ENCODE data around the gene PHC2.

PHC2 gene

GRCh38 chr1:33329600-33330305 is 101.1 kb downstream of the PHC2 start:
- TF ChIP-seq, protein P1, sequence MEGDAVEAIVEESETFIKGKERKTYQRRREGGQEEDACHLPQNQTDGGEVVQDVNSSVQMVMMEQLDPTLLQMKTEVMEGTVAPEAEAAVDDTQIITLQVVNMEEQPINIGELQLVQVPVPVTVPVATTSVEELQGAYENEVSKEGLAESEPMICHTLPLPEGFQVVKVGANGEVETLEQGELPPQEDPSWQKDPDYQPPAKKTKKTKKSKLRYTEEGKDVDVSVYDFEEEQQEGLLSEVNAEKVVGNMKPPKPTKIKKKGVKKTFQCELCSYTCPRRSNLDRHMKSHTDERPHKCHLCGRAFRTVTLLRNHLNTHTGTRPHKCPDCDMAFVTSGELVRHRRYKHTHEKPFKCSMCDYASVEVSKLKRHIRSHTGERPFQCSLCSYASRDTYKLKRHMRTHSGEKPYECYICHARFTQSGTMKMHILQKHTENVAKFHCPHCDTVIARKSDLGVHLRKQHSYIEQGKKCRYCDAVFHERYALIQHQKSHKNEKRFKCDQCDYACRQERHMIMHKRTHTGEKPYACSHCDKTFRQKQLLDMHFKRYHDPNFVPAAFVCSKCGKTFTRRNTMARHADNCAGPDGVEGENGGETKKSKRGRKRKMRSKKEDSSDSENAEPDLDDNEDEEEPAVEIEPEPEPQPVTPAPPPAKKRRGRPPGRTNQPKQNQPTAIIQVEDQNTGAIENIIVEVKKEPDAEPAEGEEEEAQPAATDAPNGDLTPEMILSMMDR (conservative IDR thresholded peaks at IDR 0.05; ENCODE audit: low read length): no peak
- no peak overlapping the region for H3K4me3 ChIP-seq (ENCODE audit: low read length)
- DNase-seq (ENCODE audit: low read depth): no peak

GRCh38 chr1:33328817-33329216 is 102.1 kb downstream of the PHC2 start:
- no peak for DNase-seq (ENCODE audit: low read depth)
- no peak overlapping the region for H3K4me3 ChIP-seq (ENCODE audit: low read length)
- TF ChIP-seq, protein P1 (conservative IDR thresholded peaks at IDR 0.05; ENCODE audit: low read length): no peak

DNA sequence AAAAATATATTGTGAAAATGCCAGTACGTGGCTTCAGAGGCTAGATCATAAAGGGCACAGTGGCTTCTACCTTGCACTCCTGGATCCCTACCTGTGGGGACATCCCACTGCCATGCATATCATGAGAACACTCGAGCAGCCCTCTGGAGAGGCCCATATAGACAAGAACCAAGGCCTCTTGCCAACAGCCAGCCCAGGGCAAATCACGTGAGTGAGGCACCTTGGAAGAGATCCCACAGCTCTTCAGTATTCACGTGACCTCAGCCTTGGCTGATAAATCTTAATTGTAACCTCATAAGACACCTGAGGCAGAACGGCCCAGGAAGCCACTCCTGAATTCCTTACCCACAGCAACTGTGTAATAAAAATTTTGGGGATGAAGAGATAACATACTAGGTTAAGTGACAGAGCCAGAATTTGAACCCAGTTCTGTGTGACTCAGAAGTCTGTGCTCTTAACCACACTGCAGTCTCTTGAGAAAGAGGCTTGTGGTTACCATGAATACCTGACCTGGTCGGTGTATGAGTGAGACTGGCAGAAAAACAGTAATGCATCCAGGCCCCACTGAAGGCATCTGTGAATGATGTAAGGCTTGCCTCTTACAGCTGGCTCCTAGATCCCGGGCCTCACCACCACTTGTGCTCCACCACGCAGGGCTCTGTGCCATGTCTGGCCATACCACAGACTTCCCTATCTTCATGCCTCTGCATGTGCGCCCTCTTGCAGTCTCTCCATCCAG is 103.1 kb downstream of the PHC2 start:
- TF ChIP-seq, protein P1 (conservative IDR thresholded peaks at IDR 0.05; ENCODE audit: low read length): peak; percentile 30
- peak; percentile 99 for DNase-seq (ENCODE audit: low read depth)
- no peak overlapping the region for H3K4me3 ChIP-seq (ENCODE audit: low read length)

DNA sequence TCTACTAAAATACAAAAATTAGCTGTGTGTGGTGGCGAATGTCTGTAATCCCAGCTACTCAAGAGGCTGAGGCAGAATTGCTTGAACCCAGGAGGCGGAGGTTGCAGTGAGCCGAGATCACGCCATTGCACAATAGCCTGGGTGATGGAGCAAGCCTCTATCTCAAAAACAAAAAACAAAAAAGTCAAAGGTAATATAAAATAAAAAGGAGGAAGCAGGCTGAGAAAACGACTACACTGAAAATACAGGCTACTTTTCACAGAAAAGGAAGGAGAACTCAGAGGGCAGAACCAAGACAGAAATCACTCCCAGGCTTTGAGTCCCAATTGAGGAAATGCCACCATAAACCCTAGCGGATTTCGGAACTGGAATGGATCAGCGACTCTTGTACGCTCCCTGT is 104.1 kb downstream of the PHC2 start:
- no peak for DNase-seq (ENCODE audit: low read depth)
- TF ChIP-seq, protein P1 (conservative IDR thresholded peaks at IDR 0.05; ENCODE audit: low read length): no peak
- H3K4me3 ChIP-seq (ENCODE audit: low read length): no peak overlapping the region

DNA sequence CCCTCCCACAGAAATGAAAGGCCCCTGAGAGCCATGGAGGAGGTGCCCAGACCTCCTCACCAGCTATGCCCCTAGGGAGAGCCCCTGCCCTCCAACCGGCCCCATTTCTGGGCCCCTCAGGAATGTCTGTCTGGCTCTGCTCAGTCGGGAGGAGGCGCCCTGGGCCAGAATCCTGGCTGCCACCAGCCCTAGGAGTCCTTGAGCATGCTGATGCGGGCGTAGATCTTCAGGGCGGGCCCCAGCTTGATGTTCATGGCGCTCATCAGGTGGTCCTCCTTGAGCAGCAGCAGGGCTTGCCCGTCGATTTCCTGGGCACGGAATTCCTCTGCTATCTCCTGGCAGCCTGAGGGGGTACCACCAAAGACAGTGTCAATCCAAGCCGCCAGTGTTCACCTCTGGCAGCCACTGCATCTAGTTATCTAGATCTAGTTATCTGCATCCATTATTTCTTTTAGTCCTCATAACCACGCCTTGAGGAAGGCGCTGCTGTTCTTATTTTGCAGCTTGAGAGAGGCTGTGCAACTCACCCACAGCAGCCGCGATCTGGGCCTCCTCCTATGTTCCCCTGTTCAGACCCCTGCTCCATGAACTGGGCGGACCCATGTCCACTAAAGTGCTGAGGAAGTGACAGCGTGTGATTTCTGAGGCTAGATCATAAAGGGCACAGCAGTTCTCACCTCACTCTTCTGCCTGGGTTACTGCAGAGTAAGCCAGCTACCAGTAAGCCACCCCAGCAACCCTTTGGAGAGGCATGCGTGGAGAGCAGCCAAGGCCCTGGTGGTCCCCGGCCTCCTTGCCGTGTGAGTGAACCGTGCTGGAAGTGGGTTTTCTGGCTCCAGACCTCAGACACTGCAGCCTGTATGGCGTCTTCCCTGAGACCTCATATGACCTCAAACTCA is 106.0 kb downstream of the PHC2 start:
- DNase-seq (ENCODE audit: low read depth): no peak
- no peak overlapping the region for H3K4me3 ChIP-seq (ENCODE audit: low read length)
- TF ChIP-seq, protein P1 (conservative IDR thresholded peaks at IDR 0.05; ENCODE audit: low read length): no peak

- TF ChIP-seq, protein P1 (conservative IDR thresholded peaks at IDR 0.05; ENCODE audit: low read length): no peak
- DNase-seq (ENCODE audit: low read depth): no peak
- no peak overlapping the region for H3K4me3 ChIP-seq (ENCODE audit: low read length)
These were observed 107.0 kb downstream of the PHC2 start for GRCh38 chr1:33323663-33324477.
